Stimulated activated CD4-positive, alpha-beta T cell treated with anti-CD3 and anti-CD28 coated beads, Interleukin-2, amount 100 ng/mL, for 48 hours (primary cell): ENCODE measurements around the gene PKD1.
"Not testable (repeated sequence)": the region's sequence is repeated elsewhere in the genome, so short reads cannot be mapped to it uniquely, and the experiment has no call there.

Source experiments
- DNase-seq, 2 donors: peaks; one replicate each; pipeline ENCODE4 v3.0.0-alpha.2; 2020

The PKD1 gene

DNA sequence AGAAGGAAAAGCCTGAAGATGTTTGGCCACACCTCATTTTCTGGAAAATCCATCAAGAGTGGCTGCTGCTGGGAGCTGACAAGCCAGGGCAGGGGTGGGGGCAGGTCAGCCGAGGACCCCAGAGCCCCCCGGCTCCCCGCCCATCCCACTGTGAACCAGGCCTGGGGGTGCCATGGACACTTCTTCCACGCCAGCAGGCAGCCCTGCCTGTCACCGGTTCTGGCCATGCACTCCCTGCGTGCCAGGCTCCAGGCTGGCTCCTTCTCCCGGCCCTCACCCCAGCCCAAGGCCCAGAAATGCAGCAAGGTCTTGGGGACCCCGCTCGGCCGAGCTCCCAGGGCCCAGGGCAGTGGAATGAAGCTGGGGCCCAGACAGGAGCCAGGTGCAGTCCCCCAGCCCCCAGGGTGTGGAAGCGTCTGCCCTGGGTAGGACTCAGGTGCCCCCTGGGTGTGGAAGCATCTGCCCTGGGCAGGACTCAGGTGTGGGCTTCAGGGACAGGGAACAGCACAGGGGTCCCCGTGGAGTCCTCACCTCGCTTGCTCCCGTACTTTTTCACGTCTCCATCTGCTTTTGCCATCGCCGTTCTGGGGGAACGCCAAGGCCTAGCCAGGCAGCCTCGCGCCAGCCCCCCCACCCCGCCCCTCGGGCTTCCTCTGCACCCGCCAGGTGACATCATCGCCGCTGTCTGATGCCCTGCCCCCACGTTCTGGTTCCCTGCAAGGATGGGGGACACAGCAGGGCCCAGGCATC is 12.6 kb downstream of the PKD1 start:
- not testable (repeated sequence) for DNase-seq

DNA sequence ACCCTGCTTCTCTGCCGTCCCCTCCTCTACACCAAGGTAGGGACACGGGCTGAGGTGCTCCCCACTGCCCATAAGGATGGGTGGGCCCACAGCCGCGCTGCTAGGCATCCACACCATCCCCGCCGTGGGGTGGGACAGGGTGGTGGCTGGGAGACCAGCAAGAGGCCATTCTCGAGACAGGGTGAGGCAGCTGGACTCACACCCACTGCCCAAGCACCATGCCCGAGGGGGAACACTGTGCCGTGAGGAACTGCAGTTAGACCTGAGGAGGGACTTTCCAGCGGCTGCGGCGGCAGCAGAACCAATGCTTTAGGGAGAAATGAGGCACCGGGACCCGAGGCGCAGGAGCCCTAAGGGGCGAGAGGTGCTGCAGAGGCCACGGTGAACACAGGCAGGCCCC is 13.3 kb downstream of the PKD1 start:
- no peak for DNase-seq

DNA sequence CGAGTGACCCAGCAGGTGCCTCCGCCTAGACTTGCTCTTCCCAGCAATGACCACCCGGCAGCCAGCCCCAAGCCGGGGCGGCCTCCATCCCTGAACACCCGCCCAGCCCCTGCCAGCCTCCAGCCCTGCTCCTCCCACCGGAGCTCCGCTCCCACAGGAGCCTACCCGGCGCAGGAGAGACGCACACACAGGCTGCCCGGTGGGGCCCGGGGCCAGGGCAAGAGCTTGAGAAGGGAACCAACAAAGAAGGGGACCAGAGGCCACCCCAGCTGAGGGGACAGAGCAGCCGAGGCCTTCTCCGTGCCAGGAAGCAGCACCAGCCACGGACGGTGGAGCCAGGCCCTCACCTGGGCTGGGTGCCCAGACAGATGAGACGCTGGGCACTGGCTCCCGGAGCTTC is 13.8 kb downstream of the PKD1 start:
- no peak for DNase-seq

DNA sequence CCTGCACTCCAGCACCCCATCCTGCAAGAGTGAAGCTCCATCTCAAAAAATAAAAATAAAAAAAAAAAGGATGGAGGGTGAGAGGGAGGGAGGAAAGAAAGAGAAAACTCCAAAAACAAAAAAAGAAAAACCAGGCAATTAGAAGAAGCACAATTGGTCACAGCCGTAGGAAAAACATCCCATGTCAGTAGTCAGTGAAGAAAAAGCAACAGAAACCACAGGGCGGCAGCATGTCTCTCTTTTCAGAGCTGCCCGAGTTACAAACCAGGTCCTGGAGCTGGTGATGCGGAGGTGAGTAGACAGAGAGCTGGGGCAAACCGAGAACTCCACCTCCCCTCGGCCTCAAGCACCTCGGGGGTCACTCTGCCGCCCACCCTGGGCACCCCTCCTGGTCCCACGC is 14.4 kb downstream of the PKD1 start:
- peak in 1 of 2 donors; percentile 12 for DNase-seq

DNA sequence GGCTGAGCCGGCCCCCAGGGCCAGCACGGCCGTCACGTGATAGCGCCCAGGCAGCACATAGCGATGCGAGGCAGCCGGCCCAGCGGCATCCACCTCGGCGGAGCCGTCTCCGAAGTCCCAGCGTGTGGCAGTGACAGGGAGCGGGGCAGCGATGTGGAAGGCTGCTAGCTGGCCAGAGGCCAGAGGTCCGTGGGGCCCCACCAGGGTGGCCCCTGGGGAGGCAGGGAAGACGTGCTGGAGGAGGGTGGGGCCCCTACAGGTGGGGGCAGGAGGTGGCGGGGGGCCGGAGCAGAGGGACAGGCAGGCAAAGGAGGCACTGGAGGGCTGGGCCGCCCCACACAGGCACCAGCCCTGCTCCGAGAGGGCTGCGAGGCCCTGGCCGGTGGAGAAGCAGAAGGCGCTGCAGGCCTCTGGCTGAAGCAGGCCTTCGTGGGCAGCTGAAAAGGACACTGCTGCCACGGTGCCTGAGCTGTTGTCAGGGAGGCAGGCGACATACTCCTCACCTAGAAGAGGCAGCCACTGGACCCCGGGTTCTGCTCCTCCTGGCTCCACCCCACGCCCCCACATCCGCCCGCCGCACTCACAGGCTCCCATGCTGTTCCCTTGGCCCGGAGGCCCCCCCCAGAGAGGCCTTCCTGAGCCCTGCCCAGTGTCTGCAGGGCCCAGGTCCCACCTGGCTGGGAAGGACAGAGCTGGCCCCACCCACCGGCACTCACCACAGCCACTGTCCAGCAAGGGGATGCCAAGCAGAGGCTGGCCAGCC is 17.6 kb downstream of the PKD1 start:
- DNase-seq: not testable (repeated sequence)

DNA sequence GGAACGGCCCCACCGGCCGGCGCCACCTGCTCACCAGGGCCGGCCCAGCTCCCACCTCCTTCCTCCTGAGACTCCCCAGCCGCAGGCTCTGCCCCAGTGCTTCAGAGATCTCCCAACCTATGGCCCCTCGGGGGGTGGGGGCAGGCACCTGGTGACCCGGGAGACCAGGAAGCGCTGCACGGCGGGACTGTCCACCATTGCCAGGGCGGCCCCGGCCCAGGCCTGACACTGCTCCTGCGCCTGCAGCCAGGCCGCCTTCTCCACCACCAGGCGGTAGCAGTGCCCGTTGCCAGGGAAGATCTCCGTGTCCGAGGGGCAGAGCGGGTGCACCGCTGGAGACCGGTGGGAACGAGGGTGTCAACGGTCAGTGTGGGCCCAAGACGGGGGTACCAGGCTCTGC is 18.4 kb downstream of the PKD1 start:
- DNase-seq: not testable (repeated sequence)

DNA sequence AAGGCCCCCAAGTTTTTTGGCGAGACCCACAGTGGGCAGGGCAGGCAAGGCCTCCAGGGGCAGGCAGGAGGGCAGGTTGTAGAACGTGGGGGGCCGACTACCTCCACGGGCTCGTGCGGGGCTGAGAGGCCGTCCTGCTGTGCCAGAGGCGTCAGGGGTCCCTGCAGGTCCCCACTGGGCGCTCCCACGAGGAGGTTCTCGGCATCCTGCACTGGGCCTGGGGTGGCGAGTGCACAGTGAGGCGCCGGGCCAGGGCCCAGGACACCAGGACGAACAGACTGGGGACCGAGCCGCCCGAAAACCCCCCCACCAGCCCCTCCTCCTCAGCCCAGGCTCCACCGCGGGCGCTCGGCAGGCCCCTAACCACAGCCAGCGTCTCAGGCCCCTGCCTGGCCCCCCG is 19.3 kb downstream of the PKD1 start:
- not testable (repeated sequence) for DNase-seq

DNA sequence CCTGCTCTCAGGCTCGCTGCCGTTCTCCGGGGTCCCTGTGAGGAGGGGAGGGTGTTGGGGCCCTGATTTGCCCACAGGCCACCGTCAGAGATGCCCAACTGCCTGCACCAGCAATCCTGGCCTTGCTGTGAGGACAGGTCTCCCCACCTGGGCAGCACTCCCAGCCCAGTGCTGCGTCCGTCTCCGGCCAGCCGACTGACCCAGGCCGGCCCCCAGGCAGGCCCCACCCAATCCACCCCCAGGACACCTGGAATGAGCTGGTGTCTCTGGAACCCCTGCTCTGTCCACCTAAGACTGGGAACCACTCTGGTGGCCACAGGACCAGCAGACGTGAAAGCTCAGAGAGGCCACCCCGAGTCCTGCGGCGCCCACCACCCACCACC is 20.1 kb downstream of the PKD1 start:
- no peak for DNase-seq

DNA sequence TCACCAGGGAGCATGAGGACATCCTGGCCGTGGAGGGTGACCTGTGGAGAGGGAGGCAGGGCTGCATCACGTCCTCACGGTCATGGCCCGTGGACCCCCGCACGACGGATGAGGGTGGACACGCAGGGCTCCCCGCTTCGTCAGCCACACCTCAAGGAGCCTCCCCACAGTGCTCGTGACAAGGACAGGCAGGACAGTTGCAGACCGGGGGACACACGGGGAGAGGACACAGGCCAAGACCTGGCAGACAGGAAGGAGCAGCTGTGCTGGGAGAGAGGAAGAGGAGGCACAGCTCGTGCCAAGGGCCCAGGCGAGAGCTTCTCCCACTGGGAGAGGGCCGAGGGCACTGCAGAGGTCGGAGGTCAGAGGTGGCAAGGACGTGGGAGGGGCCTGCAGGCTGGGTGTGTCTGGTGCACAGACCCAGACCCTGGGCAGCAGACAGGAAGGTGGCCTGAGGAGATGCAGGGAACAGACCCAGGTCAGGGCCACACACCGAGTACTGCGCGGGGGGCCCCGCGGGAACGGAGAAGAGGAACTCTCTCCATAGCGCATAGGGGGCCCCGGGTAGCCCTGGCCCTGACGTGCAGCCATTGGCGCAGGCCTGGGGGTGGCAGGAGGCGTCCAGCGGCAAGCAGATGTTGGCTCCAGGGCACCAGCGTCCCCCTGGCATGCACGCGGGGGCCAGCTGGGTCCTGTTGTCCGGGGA is 20.7 kb downstream of the PKD1 start:
- not testable (repeated sequence) for DNase-seq

DNA sequence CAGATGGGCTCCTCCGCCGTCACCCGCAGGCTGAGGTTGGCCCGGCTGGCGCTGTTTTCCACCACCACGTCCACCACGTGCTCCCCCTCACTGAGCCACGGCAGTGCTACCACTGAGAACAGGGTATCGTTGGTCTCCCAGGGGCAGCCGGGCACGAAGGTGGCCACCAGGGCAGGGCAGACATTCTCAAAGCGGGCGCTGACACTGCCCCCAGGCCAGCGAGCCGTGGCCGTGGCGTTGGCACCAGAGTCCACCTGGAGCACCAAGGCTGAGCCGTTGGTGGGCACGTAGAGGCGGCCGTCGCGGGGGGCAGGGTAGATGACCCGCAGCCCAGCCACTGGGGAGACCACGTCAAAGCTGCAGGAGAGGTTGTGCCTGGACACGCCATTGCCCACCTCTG is 21.5 kb downstream of the PKD1 start:
- DNase-seq: not testable (repeated sequence)

DNA sequence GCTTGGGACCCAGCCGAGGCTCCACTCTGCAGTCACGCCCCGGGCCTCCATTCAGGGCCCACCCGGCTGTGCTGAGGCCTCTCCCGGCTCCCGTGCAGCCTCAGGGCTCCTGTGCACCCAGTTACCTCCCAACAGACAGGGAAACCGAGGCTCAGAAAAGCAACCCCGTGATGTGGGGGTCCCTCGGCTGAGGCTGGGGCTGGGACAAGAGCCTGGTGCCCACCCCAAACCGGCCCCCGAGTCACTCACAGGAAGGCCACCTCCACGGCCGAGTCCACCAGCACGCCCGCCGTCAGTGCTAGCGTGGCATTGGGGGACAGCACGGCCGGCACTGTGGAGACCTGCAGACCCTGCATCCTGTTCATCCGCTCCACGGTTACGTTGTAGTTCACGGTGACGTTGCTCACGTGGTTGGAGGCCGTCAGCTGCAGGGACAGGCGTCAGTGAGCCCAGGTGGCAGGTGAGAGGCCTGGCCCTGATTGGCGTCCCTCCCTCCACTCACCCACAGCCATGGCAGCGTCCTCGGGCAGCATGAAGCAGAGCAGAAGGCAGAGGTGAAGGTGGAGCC is 23.1 kb downstream of the PKD1 start:
- DNase-seq: not testable (repeated sequence)

DNA sequence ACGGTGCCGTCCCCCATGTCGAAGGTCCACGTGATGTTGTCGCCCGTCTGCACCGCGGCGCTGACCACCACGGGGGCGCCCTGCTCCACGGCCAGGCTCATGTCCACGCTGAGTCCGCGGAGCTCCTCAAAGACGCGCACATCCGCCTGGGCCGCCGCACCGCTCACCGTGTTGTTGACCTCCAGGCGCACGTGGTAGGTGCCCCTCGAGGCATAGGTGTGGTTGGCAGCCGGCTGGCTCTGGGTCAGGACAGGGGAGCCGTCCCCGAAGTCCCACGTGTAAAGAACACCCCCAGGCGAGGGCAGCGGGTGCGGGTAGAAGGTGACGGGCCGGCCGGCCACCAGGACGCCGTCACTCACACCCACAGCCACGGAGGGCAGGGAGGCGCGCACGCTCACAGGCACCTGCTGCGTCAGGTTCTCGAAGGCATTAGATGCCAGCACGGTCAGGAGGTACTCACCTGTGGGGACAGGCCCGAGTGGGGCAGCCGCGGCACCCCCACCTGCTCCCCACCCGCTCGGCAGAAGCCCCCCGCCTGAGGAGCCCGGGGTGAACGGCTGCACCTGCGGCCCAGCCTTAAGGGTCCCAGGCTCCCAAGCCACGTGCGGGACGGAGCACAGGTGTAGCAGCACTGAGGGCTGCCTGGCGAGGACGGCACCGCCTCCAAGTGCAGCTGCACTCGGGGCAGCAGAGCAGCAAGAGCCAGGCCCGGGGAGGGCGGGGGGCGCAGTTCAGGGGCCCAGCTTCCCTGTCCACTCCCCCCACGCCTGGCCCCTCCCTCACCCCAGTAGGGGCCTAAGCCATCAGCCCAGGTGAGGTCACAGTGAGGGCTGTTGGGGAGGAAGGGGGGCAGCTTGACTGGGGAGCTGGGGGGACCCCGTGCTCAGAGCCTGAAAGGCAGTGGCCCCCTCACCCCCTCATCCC is 24.0 kb downstream of the PKD1 start:
- not testable (repeated sequence) for DNase-seq

DNA sequence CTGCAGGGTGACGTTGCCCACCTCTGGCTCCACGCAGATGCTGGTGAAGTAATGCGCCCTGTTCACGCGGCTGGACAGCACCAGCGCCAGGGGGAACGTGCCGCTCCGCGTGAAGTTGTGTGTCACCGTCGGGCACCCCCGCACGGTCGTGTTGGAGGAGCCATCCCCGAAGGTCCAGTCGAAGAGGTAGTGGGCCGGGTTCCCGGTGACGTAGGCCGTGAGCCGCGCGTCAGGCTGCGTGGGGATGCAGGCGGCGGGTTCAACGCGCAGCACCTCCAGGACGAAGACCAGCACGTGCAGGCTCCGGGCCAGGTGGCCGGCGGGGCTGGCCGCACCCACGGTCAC is 24.7 kb downstream of the PKD1 start:
- not testable (repeated sequence) for DNase-seq

DNA sequence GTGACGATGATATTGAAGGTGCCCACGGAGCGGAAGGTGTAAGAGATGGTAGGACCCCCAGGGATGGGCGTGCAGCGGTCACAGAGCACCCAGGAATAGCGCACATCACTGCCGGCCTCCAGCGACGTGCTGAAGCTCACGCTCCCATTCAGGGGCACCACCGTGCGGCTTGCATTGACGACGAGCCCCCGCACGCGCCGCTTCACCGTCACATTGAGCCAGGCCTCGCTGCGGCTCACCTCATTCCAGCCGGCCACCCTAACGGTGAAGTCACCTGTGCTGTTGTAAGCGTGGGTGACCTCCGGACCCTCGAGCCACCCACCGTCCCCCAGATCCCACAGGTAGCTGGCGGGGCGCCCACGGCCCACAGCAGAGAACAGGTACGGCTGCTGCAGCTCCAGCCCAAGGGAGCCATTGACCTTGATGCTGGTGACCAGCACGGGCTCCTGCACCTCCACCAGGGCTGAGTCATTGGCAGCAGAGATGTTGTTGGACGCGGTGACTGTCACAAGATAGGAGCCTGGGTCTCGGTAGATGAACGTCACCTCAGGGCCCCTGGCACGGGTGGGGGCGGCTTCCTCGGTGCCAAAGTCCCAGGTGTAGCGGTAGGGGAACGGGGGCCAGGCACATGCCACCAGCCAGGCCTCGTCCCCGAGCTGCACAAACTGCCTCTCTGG is 25.2 kb downstream of the PKD1 start:
- DNase-seq: not testable (repeated sequence)

DNA sequence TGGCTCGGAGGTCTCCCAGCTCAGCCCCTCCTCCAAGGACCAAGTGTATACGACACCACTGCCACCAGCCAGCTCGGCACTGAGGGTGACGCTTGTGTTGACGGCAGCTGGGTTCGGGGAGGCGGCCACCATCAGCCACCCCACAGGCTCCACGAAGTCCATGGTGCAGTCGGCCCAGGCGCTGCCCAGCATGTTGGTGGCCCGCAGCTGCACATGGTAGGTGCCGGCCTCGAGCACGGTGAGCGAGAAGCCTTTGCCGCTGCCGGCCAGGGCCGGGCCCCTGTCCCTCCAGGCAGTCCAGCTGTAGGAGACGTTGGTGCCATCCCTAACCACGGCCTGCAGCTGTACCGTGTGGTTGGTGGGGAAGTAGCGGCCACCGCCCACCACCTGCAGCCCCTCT is 25.8 kb downstream of the PKD1 start:
- DNase-seq: not testable (repeated sequence)

DNA sequence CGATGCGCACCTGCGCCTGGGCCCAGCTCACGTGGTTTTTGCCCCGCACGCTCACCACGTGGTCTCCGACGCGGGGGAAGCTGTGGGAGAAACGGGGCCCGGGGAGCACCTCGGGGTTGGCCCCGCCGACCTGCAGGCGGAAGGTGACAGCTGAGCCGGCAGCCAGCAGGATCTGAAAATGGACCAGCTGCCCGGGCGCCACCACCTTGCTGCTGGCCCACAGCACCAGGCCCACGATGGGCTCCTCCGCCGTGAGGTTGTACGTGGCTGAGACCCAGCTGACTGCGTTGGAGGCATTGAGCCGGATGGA is 26.5 kb downstream of the PKD1 start:
- not testable (repeated sequence) for DNase-seq

DNA sequence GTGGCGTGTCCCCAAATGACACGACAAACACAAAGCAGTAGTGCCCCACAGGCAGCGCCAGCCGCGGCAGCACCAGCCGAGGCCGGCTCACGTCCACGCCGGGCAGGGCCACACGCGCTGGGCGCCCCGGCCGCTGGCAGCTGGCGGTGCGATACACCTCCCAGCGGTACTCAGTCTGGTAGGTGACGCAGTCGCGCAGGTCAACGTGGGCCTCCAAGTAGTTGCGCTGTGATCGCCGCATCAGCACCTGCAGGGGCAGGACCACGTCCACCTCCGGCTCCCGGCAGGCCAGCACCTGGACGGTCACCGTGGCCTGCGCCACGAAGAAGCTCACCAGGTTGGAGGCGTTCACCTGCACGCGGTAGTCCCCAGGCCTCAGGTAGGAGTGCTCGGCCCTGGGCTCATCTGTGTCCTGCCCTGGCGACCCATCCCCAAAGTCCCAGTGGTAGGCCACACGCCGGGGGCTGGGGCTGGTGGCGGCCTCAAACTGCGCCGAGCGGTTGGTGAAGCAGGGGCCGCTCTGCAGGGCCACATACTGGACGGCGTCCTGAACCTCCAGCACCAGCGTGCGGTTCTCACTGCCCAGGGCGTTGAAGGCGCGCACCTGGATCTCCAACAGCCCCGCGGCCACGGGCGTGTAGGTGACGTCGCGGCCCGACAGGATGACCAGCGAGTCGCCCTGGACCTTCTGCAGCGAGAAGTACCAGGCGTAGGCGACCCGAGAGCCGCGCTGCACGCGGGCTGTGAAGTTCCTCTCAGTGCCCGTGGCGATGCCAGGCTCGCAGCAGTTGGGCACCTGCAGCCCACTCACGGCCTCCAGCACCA is 27.0 kb downstream of the PKD1 start:
- DNase-seq: not testable (repeated sequence)

DNA sequence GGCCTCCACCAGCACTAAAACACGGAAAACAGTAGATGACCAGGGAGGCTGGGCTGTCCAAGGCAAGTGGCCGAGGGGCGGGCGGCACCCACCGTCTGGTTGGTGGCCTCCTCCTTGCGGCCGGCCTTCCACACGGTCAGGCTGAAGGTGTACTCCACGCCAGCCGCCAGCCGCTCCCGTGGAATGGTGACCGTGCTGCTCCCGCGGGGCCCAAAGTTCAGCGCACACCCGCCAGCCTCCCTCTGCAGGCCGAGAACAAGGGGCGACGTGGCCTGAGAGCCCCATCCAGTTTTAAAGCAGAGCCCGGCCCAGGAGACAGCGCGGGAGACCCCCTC is 27.9 kb downstream of the PKD1 start:
- DNase-seq: not testable (repeated sequence)

DNA sequence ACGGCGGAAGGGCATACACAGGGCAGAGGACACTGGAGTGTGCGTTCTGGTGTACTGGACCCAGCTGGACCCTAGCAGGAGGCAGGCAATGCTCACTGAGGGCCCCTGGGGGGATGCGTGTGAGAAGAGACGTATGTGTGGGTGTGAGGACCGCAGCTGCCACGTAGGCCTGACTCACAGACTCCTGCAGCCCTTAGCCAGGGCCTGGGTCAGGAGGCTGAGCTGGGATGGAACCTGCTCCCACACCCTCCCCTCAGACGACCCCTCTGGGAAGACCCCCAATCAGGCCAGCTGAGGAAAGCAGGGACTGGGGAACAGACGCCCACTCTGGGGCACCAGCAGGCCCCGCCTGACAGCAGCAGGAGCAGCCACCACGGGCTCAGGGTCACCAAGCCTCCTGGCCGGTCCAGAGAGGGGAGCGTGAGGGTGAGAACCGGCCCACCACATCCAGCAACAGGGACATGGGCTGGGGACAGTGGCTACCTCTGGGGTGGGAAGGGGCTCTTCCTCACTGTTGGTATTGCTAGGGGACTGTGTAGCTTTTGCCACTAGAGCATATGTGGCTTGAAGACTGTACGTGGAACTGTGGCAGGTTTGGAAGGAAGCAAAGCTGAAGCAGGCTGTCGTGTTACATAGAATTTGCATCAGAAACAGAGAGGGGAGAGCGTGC is 28.4 kb downstream of the PKD1 start:
- DNase-seq: not testable (repeated sequence)

DNA sequence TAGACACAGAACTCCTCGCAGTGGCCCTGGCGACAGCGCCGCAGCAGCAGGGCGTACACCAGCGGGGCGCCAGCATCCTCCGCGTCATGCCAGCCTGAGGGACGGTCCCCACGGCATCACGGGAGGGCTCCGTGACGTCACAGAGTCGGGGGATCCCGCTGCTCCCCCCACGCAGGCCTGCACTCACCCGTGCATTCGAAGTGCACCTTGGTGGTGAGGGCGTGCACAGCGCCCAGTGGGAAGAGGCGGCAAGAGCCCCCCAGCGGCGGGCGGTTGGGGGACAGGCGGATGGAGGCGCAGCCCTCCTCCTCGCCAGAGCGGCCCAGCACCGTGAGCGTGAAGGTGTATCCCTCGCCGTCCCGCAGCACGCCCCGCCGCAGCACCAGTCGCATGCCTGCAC is 29.5 kb downstream of the PKD1 start:
- DNase-seq: not testable (repeated sequence)

DNA sequence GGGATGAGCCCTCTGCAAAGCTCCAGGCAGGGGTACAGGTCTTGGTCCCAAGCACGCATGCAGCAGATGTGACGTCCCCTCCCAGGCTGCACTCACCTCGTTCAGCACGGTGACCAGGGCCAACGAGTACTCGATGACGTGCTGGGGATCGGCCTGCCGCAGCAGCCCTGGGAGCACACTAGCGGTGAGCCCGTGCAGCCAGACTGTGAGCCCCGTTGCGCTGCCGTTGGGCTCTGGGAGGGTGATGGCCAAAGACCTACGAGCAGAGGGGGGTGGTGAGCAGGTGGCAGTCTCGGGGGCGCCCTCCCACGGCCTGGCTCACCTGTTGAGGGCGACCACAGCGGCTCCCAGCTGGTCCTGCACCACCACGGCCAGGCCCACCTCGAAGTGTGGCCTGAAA is 29.9 kb downstream of the PKD1 start:
- DNase-seq: not testable (repeated sequence)
